ENCODE measurements around the gene NETO1. TPM values are rescaled to one million over a fixed set of nuclear protein-coding genes. Genes with fewer than 3 reads are reported as not detected.
A peak's percentile ranks its signal among the peaks of the same experiment; 100 is the strongest.

The NETO1 gene
- total and polyA plus RNA-seq, 2 experiments from 2014 or later: 10.8 to 20.7 TPM

GRCh38 chr18:72697706-72698105 lies 170.1 kb downstream of the NETO1 start (continued):
- TF ChIP-seq REST (IDR thresholded peaks at IDR 0.05; ENCODE audit: unreplicated experiment): no peak
- no peak for TF ChIP-seq ZNF114 (CRISPR knock-in tag; IDR thresholded peaks at IDR 0.05)
- TF ChIP-seq ZNF331 (CRISPR knock-in tag; IDR thresholded peaks at IDR 0.05; ENCODE audit: low read depth): no peak
- no peak for TF ChIP-seq STAT1 (IDR thresholded peaks at IDR 0.05; ENCODE audit: unreplicated experiment)
- TF ChIP-seq POLR2AphosphoS5 (IDR thresholded peaks at IDR 0.05; ENCODE audit: low read depth): no peak
- TF ChIP-seq CREB1 (CRISPR knock-in tag; IDR thresholded peaks at IDR 0.05; ENCODE audit: low read depth): no peak
- no peak for TF ChIP-seq JUNB (IDR thresholded peaks at IDR 0.05; ENCODE audit: unreplicated experiment)
- TF ChIP-seq NANOG (IDR thresholded peaks at IDR 0.05; ENCODE audit: borderline replicate concordance): no peak

- H3K27ac ChIP-seq (ENCODE audit: low read depth): peak overlapping the region; percentile 91
- peaks cover 6% of the 10 kb centered on the region; the same call in 2 of the 3 replicates for H3K9me3 Mint-ChIP-seq
- no peak for DNase-seq (ENCODE audit: low spot score)
- TF ChIP-seq ZNF331 (CRISPR knock-in tag; IDR thresholded peaks at IDR 0.05; ENCODE audit: low read depth) (no peak), CREB1 (CRISPR knock-in tag; IDR thresholded peaks at IDR 0.05; ENCODE audit: low read depth) (no peak), STAT1 (IDR thresholded peaks at IDR 0.05; ENCODE audit: unreplicated experiment) (no peak), EZH2phosphoT487 (IDR thresholded peaks at IDR 0.05; ENCODE audit: unreplicated experiment) (no peak), EZH2 (IDR thresholded peaks at IDR 0.05; ENCODE audit: low read depth, unreplicated experiment) (no peak), ZNF462 (CRISPR knock-in tag; IDR thresholded peaks at IDR 0.05) (no peak), ETS1 (IDR thresholded peaks at IDR 0.05) (no peak), ZNF114 (CRISPR knock-in tag; IDR thresholded peaks at IDR 0.05) (no peak)
These were observed 175.2 kb downstream of the NETO1 start for GRCh38 chr18:72692595-72692994.

More at GRCh38 chr18:72692595-72692994, 175.2 kb downstream of the NETO1 start:
- Histone ChIP-seq H3F3A (replicated peaks; ENCODE audit: low read depth) (no peaks in the 10 kb centered on the region), H3K4me1 (ENCODE audit: insufficient read depth) (peaks cover 24% of the 10 kb centered on the region), H4K20me1 (replicated peaks; ENCODE audit: insufficient read depth) (no peaks in the 10 kb centered on the region), H2AFZ (peak overlapping the region; percentile 1; the same call in 1 of the 2 replicates), H3K4me2 (peak overlapping the region; percentile 59), H3K79me2 (replicated peaks; ENCODE audit: insufficient read depth) (no peaks in the 10 kb centered on the region), H3K9me2 (ENCODE audit: insufficient read depth) (no peaks in the 10 kb centered on the region), H3K36me3 (ENCODE audit: insufficient read depth) (no peaks in the 10 kb centered on the region), H3K4me3 (peak overlapping the region; percentile 16; the same call in 1 of the 2 replicates), H3K27me3 (ENCODE audit: insufficient read depth) (no peaks in the 10 kb centered on the region)
- Mint-ChIP-seq H3K36me3 (ENCODE audit: low read depth) (no peaks in the 10 kb centered on the region; the same call in 2 of the 3 replicates), H3K27me3 (ENCODE audit: insufficient read depth, low read depth, poor library complexity) (peaks cover 3% of the 10 kb centered on the region), H3K4me1 (peaks cover 34% of the 10 kb centered on the region), H3K4me3 (peak overlapping the region; percentile 45), H3K27ac (peak overlapping the region; percentile 87)
- ATAC-seq: peak; percentile 44

Measured in GM23338 (cell line).